ENCODE data around the gene TNFRSF4. TPM values are rescaled to one million over a fixed set of nuclear protein-coding genes. Genes with fewer than 3 reads are reported as not detected.

The TNFRSF4 gene
- total and polyA plus RNA-seq, 4 experiments from 2014 or later: 13.5 to 75.1 (median 39.3) TPM

DNA sequence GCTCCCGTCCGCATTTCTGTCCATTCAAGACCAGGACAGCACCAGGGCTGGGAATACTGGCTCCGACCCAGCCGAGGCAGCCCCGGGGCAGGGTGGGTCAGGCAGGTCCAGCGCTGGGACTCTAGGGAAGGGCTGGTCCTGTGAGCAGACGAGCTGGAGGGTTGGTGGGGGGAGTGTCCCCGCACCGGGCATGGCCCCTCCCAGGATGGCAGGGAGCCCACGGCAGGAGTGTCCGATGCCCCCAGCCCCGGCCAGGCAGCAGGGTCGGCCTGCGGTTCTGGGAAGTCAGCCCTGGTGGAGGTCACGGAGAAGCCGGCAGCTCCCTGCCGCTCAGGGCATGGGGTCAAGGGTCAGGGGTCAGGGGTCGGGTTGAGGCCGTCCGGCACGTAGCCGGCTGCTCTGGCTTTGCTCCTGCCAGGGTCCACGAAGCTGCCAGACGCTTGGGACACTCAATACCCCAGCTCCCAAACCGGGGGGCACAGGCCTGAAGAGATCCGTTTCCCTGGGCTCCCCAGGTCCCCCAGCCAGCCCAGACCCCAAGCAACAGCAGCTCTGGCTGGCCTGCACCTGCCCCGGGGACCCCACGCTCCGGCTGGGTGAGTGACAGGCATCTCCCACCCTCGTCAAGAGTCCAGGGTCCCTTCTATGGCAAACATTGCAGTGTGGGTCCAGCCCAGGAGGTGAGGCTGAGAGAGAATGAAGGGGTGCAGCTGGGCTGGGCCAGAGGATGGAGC, 25.8 kb upstream of the TNFRSF4 start:
- DNase-seq: no peak
- H3K4me1 ChIP-seq (ENCODE audit: insufficient read depth, low read length): peaks cover under 1% of the 10 kb centered on the region
- Mint-ChIP-seq H3K27ac (no peak overlapping the region), H3K36me3 (no peaks in the 10 kb centered on the region), H3K4me3 (no peak overlapping the region), H3K4me1 (peaks cover 0 to 5% (median 0%) of the 10 kb centered on the region in 4 donors), H3K9me3 (no peaks in the 10 kb centered on the region), H3K27me3 (no peaks in the 10 kb centered on the region)
- no peaks in the 10 kb centered on the region for H3K36me3 ChIP-seq (ENCODE audit: insufficient read depth, low read length)
- ChIA-PET POLR2A (ENCODE audit: partially characterized antibody) (no interaction called here), CTCF (ENCODE audit: partially characterized antibody) (interaction anchor here (1.3 kb wide), 1 partner anchor 119 kb away, joined by 3 read pairs; no protein-coding TSS in a partner anchor)
- H3K27me3 ChIP-seq (ENCODE audit: insufficient read depth, low read length): no peaks in the 10 kb centered on the region
- H3K9me3 ChIP-seq (ENCODE audit: control insufficient read depth in 1 of 2, low read length in 2 of 2): no peaks in the 10 kb centered on the region
- H3K4me3 ChIP-seq (ENCODE audit: low read length in 2 of 2): no peak overlapping the region
- intact Hi-C loops (cut with micrococcal nuclease): no loop called here
- H3K27ac ChIP-seq (ENCODE audit: low read depth, low read length): no peak overlapping the region

- POLR2A ChIA-PET (ENCODE audit: partially characterized antibody): no interaction called here
- no peaks in the 10 kb centered on the region for H3K9me3 Mint-ChIP-seq
- Histone ChIP-seq H3K27me3 (ENCODE audit: insufficient read depth, low read length) (no peaks in the 10 kb centered on the region), H3K27ac (ENCODE audit: low read depth, low read length) (no peak overlapping the region), H3K4me1 (ENCODE audit: insufficient read depth, low read length) (peaks cover 3% of the 10 kb centered on the region), H3K9me3 (ENCODE audit: control insufficient read depth in 1 of 2, low read length in 2 of 2) (no peaks in the 10 kb centered on the region), H3K4me3 (ENCODE audit: low read length in 2 of 2) (no peak overlapping the region), H3K36me3 (ENCODE audit: insufficient read depth, low read length) (no peaks in the 10 kb centered on the region)
- H3K4me3 Mint-ChIP-seq: no peak overlapping the region
- DNase-seq: no peak
- peaks cover 0 to 10% (median 4%) of the 10 kb centered on the region in 4 donors for H3K4me1 Mint-ChIP-seq
- CTCF ChIA-PET (ENCODE audit: partially characterized antibody): interaction anchor here (1.3 kb wide), 1 partner anchor 119 kb away, joined by 3 read pairs; no protein-coding TSS in a partner anchor
- no peak overlapping the region for H3K27ac Mint-ChIP-seq
- peaks cover 0 to 3% of the 10 kb centered on the region in 2 donors for H3K36me3 Mint-ChIP-seq
- intact Hi-C loops (cut with micrococcal nuclease): no loop called here
- no peaks in the 10 kb centered on the region for H3K27me3 Mint-ChIP-seq
Measured at GRCh38 chr1:1239227-1239613, 25.3 kb upstream of the TNFRSF4 start.

DNA sequence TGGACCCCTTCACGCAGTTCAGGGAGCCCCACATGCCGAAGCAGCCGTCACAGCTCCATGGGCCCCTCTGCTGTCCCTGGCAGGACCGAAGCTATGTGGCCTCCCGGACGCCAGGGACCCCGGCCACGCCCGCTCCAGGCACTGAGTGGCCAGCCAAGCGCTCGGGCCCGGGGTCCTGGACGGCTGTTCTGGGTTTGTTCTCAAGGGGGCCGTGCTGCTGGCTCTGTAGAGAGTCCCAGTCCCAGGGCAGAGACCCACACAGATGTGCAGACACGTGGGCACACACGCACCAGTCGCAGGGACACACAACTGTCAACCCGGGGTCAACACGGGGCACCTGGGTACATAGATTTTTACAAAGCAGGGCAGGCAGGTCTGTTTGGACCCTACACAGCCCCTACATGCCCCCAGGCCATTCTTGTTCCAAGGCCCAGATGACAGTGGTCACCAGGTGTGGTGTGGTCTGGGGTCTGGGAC, 24.8 kb upstream of the TNFRSF4 start:
- Mint-ChIP-seq H3K36me3 (peaks cover 0 to 3% of the 10 kb centered on the region in 2 donors), H3K27me3 (no peaks in the 10 kb centered on the region), H3K27ac (no peak overlapping the region), H3K9me3 (no peaks in the 10 kb centered on the region), H3K4me1 (peaks cover under 1 to 15% (median 8%) of the 10 kb centered on the region in 4 donors), H3K4me3 (no peak overlapping the region)
- POLR2A ChIA-PET (ENCODE audit: partially characterized antibody): interaction anchor here (1.2 kb wide), 1 partner anchor 116 kb away, joined by 3 read pairs; no protein-coding TSS in a partner anchor
- intact Hi-C loops (cut with micrococcal nuclease): no loop called here
- no peaks in the 10 kb centered on the region for H3K36me3 ChIP-seq (ENCODE audit: insufficient read depth, low read length)
- H3K4me3 ChIP-seq (ENCODE audit: low read length in 2 of 2): no peak overlapping the region
- no peaks in the 10 kb centered on the region for H3K27me3 ChIP-seq (ENCODE audit: insufficient read depth, low read length)
- peaks cover 7% of the 10 kb centered on the region for H3K4me1 ChIP-seq (ENCODE audit: insufficient read depth, low read length)
- CTCF ChIA-PET (ENCODE audit: partially characterized antibody): interaction anchor here (1.3 kb wide), 1 partner anchor 118 kb away, joined by 3 read pairs; no protein-coding TSS in a partner anchor
- no peak overlapping the region for H3K27ac ChIP-seq (ENCODE audit: low read depth, low read length)
- no peaks in the 10 kb centered on the region for H3K9me3 ChIP-seq (ENCODE audit: control insufficient read depth in 1 of 2, low read length in 2 of 2)
- DNase-seq: no peak

DNA sequence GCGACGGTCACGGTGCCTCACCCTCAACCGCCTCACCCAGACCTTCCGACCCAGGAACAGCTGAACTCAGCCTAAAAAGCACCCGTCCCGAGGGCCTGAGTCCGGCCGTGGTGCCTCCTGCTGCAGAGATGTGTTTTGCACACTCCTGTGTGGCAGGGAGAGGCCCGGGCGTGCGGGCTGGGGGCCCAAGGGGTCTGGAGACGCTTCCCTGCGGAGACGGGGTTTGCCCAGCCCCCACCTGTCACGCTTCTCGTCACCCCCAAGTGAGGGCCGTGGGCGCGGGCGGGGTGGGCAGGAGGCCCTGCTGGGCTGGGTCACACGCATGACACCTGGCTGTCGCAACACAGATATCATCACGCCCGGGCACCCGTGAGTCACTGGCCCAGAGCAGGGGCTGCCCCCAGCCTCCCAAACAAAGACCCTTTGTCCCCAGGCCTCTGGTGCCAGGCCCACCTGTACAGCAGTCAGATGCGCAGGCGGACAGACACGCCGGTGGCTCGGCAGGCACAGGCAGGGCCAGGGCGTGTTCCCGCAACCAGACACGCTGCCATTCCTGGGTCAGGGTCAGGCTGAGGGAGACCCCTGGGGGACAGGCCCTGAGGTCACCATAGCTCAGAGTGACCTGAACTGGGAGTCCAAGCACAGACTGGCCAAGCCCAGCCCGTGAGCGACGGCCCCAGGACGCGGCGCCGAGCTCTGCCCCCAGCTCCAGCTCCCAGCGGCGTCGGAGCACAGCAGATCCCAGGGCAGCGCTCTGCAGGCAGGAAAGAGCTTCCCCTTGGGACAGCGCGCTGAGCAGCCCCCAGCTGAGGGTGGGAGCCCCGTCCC, 24.1 kb upstream of the TNFRSF4 start:
- Mint-ChIP-seq H3K27ac (no peak overlapping the region), H3K4me1 (peaks cover 4 to 21% (median 12%) of the 10 kb centered on the region in 4 donors), H3K27me3 (no peaks in the 10 kb centered on the region), H3K36me3 (peaks cover 0 to 6% of the 10 kb centered on the region in 2 donors), H3K4me3 (no peak overlapping the region), H3K9me3 (no peaks in the 10 kb centered on the region)
- no peaks in the 10 kb centered on the region for H3K27me3 ChIP-seq (ENCODE audit: insufficient read depth, low read length)
- DNase-seq: no peak
- ChIA-PET CTCF (ENCODE audit: partially characterized antibody) (interaction anchor here (1.3 to 1.8 kb wide), 2 partner anchors 116 to 118 kb away, joined by 3 to 5 read pairs; no protein-coding TSS in a partner anchor), POLR2A (ENCODE audit: partially characterized antibody) (interaction anchor here (0.6 to 1.2 kb wide), 3 partner anchors 10 to 120 kb away, joined by 3 read pairs; no protein-coding TSS in a partner anchor)
- intact Hi-C loops (cut with micrococcal nuclease): no loop called here
- H3K27ac ChIP-seq (ENCODE audit: low read depth, low read length): no peak overlapping the region
- H3K4me3 ChIP-seq (ENCODE audit: low read length in 2 of 2): no peak overlapping the region
- no peaks in the 10 kb centered on the region for H3K9me3 ChIP-seq (ENCODE audit: control insufficient read depth in 1 of 2, low read length in 2 of 2)
- peaks cover 13% of the 10 kb centered on the region for H3K4me1 ChIP-seq (ENCODE audit: insufficient read depth, low read length)
- no peaks in the 10 kb centered on the region for H3K36me3 ChIP-seq (ENCODE audit: insufficient read depth, low read length)

DNA sequence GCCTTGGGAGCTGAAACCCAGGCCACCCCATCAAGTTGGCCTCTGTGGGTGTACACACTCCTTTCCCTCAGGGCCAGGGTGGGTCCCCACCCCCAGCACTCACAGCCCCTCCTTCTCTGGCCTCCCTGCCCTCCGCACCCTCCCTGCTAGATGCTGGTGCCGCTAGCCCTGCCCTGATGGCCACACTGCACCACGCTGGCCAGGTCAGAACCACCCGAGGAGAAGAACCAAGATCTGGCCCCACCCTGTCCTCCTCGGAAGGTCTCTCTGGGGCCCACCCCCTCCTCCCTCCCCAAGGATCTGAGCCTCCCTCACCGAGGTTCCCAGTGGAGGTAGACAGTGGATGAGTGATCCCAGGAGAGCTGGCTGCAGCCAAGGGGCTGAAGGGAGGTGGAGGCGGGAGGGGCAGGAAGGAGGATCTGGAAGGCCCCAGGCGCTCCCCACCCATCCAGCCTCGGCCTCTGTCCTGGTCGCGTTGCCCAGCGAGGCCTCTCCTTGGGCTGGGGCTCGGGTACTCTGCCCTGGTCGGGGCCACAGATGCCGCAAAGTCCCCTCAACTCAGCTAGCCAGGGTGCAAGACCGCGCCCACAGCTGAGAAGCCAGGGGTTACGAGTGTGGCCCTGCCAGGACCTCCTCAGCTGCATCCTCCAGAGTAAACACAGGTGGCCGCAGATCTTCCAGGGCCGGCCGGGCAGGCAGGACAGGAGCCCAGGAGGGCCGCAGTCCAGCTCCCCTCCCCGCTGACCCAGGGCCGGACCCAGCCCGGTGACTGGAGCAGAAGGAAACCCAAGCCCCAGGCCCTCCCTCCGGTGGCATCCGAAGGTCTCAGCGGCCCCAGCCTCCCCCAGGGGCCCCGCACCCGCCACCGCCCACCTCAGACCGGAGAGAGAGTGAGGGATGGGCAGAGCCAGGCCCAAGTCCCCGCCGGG, 23.3 kb upstream of the TNFRSF4 start:
- H3K36me3 Mint-ChIP-seq: peaks cover 0 to 6% of the 10 kb centered on the region in 2 donors
- no peak overlapping the region for H3K27ac Mint-ChIP-seq
- no peak overlapping the region for H3K27ac ChIP-seq (ENCODE audit: low read depth, low read length)
- no peaks in the 10 kb centered on the region for H3K9me3 Mint-ChIP-seq
- intact Hi-C loops (cut with micrococcal nuclease): no loop called here
- H3K4me3 Mint-ChIP-seq: no peak overlapping the region
- CTCF ChIA-PET (ENCODE audit: partially characterized antibody): interaction anchor here (1.8 kb wide), 1 partner anchor 115 kb away, joined by 5 read pairs; no protein-coding TSS in a partner anchor
- H3K27me3 ChIP-seq (ENCODE audit: insufficient read depth, low read length): no peaks in the 10 kb centered on the region
- H3K4me1 Mint-ChIP-seq: peaks cover 4 to 21% (median 14%) of the 10 kb centered on the region in 4 donors
- POLR2A ChIA-PET (ENCODE audit: partially characterized antibody): interaction anchor here (0.6 to 0.7 kb wide), 2 partner anchors 9 to 119 kb away, joined by 3 read pairs; no protein-coding TSS in a partner anchor
- DNase-seq: no peak
- no peaks in the 10 kb centered on the region for H3K9me3 ChIP-seq (ENCODE audit: control insufficient read depth in 1 of 2, low read length in 2 of 2)
- H3K27me3 Mint-ChIP-seq: no peaks in the 10 kb centered on the region
- H3K36me3 ChIP-seq (ENCODE audit: insufficient read depth, low read length): no peaks in the 10 kb centered on the region
- H3K4me3 ChIP-seq (ENCODE audit: low read length in 2 of 2): no peak overlapping the region
- peaks cover 19% of the 10 kb centered on the region for H3K4me1 ChIP-seq (ENCODE audit: insufficient read depth, low read length)

DNA sequence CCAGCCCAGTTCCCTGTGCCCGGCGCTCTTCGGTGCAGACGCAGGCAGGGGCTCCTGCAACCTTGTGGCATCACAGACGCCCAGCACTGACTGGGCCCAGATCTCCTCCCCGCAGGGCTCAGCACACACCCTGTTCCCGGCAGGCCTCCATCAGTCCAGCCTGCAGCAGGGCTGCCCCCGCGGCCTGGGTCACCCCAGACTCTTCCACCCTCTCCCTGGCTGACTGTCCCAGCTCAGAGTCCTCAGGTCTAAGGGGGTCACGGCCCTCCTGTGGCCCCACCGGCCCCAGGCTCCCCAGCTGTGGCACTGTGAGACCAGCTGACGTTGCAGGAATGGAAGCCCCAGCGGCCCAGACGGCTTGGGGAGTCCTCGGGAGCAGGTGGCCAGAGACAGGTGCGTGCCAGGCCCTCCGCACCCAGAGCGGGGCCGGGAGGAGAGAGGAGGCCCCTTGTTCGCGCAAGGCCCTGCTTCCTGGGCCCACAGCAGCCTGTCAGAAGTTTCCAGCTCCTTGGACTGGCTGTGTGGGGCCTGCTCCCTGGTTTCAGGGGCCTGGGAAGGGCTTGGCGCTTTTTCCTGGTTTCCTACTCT, 22.3 kb upstream of the TNFRSF4 start:
- H3K27me3 ChIP-seq (ENCODE audit: insufficient read depth, low read length): no peaks in the 10 kb centered on the region
- no peaks in the 10 kb centered on the region for H3K36me3 ChIP-seq (ENCODE audit: insufficient read depth, low read length)
- peaks cover 4 to 21% (median 14%) of the 10 kb centered on the region in 4 donors for H3K4me1 Mint-ChIP-seq
- POLR2A ChIA-PET (ENCODE audit: partially characterized antibody): no interaction called here
- CTCF ChIA-PET (ENCODE audit: partially characterized antibody): no interaction called here
- H3K27ac ChIP-seq (ENCODE audit: low read depth, low read length): no peak overlapping the region
- H3K4me3 Mint-ChIP-seq: no peak overlapping the region
- peaks cover 0 to 1% (median 0%) of the 10 kb centered on the region in 8 donors for H3K9me3 Mint-ChIP-seq
- H3K27me3 Mint-ChIP-seq: no peaks in the 10 kb centered on the region
- H3K4me1 ChIP-seq (ENCODE audit: insufficient read depth, low read length): peaks cover 19% of the 10 kb centered on the region
- no peak overlapping the region for H3K4me3 ChIP-seq (ENCODE audit: low read length in 2 of 2)
- intact Hi-C loops (cut with micrococcal nuclease): no loop called here
- H3K36me3 Mint-ChIP-seq: peaks cover 0 to 7% of the 10 kb centered on the region in 2 donors
- H3K27ac Mint-ChIP-seq: no peak overlapping the region
- no peaks in the 10 kb centered on the region for H3K9me3 ChIP-seq (ENCODE audit: control insufficient read depth in 1 of 2, low read length in 2 of 2)
- no peak for DNase-seq

All from CD4-positive, alpha-beta memory T cell (primary cell).